ENCODE measurements around the gene KIAA0232. TPM values are rescaled to one million over a fixed set of nuclear protein-coding genes. Genes with fewer than 3 reads are reported as not detected.
A peak's percentile ranks its signal among the peaks of the same experiment; 100 is the strongest.

Gene KIAA0232
- polyA plus RNA-seq, 1 experiment: 25.0 TPM

GRCh38 chr4:6873291-6873690 lies 90.8 kb downstream of the KIAA0232 start:
- POLR2A ChIA-PET: interaction anchor here (0.6 kb wide), 1 partner anchor 36 kb away, joined by 5 read pairs; the partner anchor contains the start of gene TBC1D14
- DNase-seq (ENCODE audit: low read depth, low spot score): no peak
- CTCF ChIA-PET: interaction anchor here (0.6 to 6.5 kb wide), 60 partner anchors 9 to 231 kb away, joined by 3 to 197 read pairs (median 4); partner anchors contain the start of genes BLOC1S4, MRFAP1L1 and TBC1D14
- H3K27ac ChIP-seq (ENCODE audit: low read depth, low read length): no peak overlapping the region
- H3K27me3 ChIP-seq (ENCODE audit: control insufficient read depth, insufficient read depth, low read length): no peaks in the 10 kb centered on the region
- H3K9me3 ChIP-seq (ENCODE audit: control insufficient read depth, insufficient read depth, low read length): no peaks in the 10 kb centered on the region; the same call in 1 of the 2 replicates
- H3K4me3 ChIP-seq (ENCODE audit: low read depth, low read length): no peak overlapping the region
- peak; percentile 32 for TF ChIP-seq CTCF (IDR thresholded peaks at IDR 0.05; ENCODE audit: low read depth, low read length)

GRCh38 chr4:6873792-6874461 lies 91.4 kb downstream of the KIAA0232 start:
- no peaks in the 10 kb centered on the region; the same call in 1 of the 2 replicates for H3K9me3 ChIP-seq (ENCODE audit: control insufficient read depth, insufficient read depth, low read length)
- ChIA-PET POLR2A (interaction anchor here (0.6 kb wide), 1 partner anchor 35 kb away, joined by 5 read pairs; the partner anchor contains the start of gene TBC1D14), CTCF (interaction anchor here (0.6 to 6.5 kb wide), 56 partner anchors 9 to 232 kb away, joined by 3 to 197 read pairs (median 5); partner anchors contain the start of genes BLOC1S4, MRFAP1L1 and TBC1D14)
- no peak overlapping the region for H3K4me3 ChIP-seq (ENCODE audit: low read depth, low read length)
- TF ChIP-seq CTCF (IDR thresholded peaks at IDR 0.05; ENCODE audit: low read depth, low read length): peak; percentile 87
- H3K27ac ChIP-seq (ENCODE audit: low read depth, low read length): no peak overlapping the region
- no peak for DNase-seq (ENCODE audit: low read depth, low spot score)
- H3K27me3 ChIP-seq (ENCODE audit: control insufficient read depth, insufficient read depth, low read length): no peaks in the 10 kb centered on the region

- Histone ChIP-seq H3K9me3 (ENCODE audit: control insufficient read depth, insufficient read depth, low read length) (no peaks in the 10 kb centered on the region; the same call in 1 of the 2 replicates), H3K27ac (ENCODE audit: low read depth, low read length) (no peak overlapping the region), H3K4me3 (ENCODE audit: low read depth, low read length) (no peak overlapping the region), H3K27me3 (ENCODE audit: control insufficient read depth, insufficient read depth, low read length) (no peaks in the 10 kb centered on the region)
- no peak for TF ChIP-seq CTCF (IDR thresholded peaks at IDR 0.05; ENCODE audit: low read depth, low read length)
- ChIA-PET POLR2A (interaction anchor here (0.5 kb wide), 1 partner anchor 192 kb away, joined by 3 read pairs; no protein-coding TSS in a partner anchor), CTCF (interaction anchor here (0.5 to 6.5 kb wide), 14 partner anchors 8 to 233 kb away, joined by 3 to 197 read pairs (median 18); partner anchors contain the start of gene BLOC1S4)
- DNase-seq (ENCODE audit: low read depth, low spot score): no peak
Measured at GRCh38 chr4:6874981-6875380, 92.5 kb downstream of the KIAA0232 start.

- TF ChIP-seq CTCF (IDR thresholded peaks at IDR 0.05; ENCODE audit: low read depth, low read length): no peak
- H3K27ac ChIP-seq (ENCODE audit: low read depth, low read length): no peak overlapping the region
- H3K9me3 ChIP-seq (ENCODE audit: control insufficient read depth, insufficient read depth, low read length): no peaks in the 10 kb centered on the region; the same call in 1 of the 2 replicates
- ChIA-PET CTCF (interaction anchor here (0.5 to 6.5 kb wide), 8 partner anchors 12 to 252 kb away, joined by 3 to 197 read pairs (median 15); partner anchors contain the start of gene BLOC1S4), POLR2A (interaction anchor here (0.5 kb wide), 1 partner anchor 191 kb away, joined by 3 read pairs; no protein-coding TSS in a partner anchor)
- no peak overlapping the region for H3K4me3 ChIP-seq (ENCODE audit: low read depth, low read length)
- no peak for DNase-seq (ENCODE audit: low read depth, low spot score)
- no peaks in the 10 kb centered on the region for H3K27me3 ChIP-seq (ENCODE audit: control insufficient read depth, insufficient read depth, low read length)
Measured at GRCh38 chr4:6875431-6875831, 92.9 kb downstream of the KIAA0232 start.

GRCh38 chr4:6876440-6876839 lies 93.9 kb downstream of the KIAA0232 start:
- no peak for DNase-seq (ENCODE audit: low read depth, low spot score)
- Histone ChIP-seq H3K27ac (ENCODE audit: low read depth, low read length) (no peak overlapping the region), H3K27me3 (ENCODE audit: control insufficient read depth, insufficient read depth, low read length) (no peaks in the 10 kb centered on the region), H3K9me3 (ENCODE audit: control insufficient read depth, insufficient read depth, low read length) (no peaks in the 10 kb centered on the region; the same call in 1 of the 2 replicates), H3K4me3 (ENCODE audit: low read depth, low read length) (no peak overlapping the region)
- POLR2A ChIA-PET: no interaction called here
- CTCF ChIA-PET: interaction anchor here (0.6 to 6.5 kb wide), 2 partner anchors 92 to 157 kb away, joined by 5 to 197 read pairs; partner anchors contain the start of gene BLOC1S4
- no peak for TF ChIP-seq CTCF (IDR thresholded peaks at IDR 0.05; ENCODE audit: low read depth, low read length)
